Measurements from ENCODE around the gene MITF.

Gene MITF, protein sequence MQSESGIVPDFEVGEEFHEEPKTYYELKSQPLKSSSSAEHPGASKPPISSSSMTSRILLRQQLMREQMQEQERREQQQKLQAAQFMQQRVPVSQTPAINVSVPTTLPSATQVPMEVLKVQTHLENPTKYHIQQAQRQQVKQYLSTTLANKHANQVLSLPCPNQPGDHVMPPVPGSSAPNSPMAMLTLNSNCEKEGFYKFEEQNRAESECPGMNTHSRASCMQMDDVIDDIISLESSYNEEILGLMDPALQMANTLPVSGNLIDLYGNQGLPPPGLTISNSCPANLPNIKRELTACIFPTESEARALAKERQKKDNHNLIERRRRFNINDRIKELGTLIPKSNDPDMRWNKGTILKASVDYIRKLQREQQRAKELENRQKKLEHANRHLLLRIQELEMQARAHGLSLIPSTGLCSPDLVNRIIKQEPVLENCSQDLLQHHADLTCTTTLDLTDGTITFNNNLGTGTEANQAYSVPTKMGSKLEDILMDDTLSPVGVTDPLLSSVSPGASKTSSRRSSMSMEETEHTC

DNA sequence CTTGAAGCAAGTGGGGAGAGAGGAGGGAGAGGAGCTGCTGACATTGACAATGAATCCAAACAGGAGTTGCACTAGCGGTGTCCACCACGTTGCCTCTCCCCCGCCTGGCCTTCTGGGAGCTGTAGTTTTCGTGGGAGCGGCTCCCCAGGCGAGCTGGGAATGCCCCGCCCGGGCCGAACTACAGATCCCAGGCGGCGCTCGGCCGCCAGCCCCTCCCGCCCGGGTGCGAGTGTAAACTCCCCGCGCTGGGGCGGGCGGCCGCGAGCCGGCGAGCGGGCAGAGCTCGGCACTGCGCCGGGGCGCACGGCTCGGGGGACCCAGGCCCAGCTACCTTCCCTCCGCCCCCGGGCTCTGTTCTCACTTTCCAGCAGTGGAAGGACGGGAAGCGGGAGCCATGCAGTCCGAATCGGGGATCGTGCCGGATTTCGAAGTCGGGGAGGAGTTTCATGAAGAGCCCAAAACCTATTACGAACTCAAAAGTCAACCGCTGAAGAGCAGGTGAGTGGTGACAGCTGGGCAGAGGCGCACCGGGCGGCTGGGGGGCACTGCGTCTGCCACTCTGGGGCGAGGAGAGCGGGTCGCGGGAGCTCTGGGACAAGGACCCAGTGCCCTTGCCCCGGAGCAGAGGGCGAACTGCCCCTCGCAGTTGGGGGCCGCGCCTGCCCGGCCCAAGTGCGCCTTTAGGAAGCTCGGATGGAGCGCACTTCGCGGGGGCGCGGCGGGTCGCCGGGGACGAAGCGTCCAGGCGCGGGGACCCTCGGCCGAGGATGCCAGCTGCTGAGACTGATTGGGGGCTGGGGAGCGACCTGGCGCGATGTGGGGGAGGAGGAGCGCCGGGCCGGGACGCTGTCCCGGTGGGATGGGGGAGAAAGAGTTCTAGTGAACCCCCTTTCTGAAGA lies at the start of gene MITF:
MITF (plus strand) TSS at position 261 of the 899 bp plus-strand sequence; CDS start at position 395, 134 bp downstream.
- peak; percentile 63 for FAIRE-seq

DNA sequence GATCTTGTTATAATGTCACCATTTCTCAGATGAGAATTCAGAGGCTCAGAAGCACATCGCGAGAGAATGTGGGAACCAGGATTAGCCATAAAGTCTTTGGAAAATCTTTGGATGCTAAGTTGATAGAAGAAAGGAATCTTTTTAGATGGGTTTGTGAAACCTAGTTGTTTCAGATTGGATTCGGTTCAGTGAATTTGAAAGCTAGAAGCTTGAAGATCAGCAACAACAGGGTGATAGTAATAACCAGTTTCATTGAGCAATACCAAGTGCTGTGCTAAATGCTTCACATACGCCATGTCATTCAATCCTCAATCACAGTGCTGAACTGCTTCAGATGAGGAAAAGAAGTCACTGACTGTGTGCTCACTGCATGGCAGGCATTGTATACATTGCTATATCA lies 47.4 kb upstream of the MITF start:
- no peak for FAIRE-seq

DNA sequence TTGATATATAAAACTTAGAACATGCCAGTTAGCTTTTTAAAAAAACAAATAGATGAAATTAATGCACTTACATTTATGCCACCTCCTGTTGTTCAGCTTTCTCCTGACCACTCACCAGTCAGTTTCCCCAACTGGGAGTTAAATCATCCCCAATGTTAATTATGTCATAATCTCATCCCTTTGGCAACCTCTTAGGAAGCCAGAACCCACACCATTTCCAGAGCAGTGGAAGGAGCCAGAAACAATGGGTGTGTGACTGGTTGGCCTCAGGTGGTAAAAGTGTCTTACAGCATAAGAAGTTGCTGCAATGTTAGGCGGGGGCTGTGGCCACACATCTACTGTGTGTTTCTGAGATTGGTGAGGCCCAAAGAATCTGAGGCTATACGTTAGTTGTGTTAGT lies 46.5 kb upstream of the MITF start:
- FAIRE-seq: no peak

DNA sequence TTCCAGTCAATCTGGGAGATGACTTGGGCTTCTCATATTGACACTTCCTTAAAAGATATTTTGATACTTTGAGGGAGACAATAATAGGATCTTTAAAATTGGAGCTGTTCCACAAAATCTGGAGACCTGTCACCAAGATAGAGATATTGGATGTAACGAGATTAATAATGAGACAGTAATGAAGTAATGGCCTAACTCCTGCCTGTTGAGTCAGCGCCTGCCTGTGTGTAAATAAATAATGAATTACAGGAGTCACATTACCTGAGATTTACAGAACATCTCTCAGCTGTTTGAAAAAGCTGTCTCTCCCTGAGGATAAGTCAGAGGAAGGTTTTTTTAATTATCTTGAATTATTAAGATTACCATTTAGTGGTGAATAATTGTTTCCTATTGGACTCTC lies 43.8 kb upstream of the MITF start:
- FAIRE-seq: peak; percentile 28

DNA sequence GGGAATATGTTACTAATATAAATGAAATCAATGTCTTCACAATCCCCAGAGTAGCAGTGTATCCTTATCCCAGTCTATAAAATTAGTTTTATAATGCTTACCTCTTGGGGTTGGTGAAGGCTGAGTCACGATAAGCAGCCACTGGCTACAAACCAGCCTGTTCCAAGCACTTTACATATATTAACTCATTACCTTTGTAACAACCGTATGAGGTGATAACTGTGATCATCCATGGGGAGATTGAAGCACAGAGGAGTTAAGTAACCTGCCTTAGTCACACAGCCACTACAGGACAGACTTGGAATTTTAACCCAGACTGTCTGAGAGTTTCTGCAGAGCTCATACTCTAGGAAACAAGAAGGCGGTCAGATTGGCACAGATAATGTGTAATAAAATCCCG lies 43.3 kb upstream of the MITF start:
- FAIRE-seq: no peak

DNA sequence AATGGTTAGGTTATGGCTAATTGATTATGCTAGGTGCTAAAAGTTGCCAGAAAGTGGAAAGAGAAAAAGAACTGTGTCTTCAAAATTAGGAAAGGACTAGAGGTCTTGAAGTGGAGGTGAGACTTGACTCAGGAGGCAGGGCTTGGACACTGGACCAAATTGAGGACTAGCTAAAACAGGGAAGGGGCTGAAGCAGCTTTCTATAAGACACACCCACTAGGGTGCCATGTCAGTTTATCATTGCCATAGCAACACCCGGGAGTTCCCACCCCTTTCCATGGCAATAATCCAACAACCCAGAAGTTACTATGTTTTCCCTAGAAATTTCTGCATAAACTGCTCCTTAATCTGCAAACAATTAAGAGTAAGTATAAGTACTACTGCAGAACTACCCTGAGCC lies 42.9 kb upstream of the MITF start:
- FAIRE-seq: peak; percentile 58

DNA sequence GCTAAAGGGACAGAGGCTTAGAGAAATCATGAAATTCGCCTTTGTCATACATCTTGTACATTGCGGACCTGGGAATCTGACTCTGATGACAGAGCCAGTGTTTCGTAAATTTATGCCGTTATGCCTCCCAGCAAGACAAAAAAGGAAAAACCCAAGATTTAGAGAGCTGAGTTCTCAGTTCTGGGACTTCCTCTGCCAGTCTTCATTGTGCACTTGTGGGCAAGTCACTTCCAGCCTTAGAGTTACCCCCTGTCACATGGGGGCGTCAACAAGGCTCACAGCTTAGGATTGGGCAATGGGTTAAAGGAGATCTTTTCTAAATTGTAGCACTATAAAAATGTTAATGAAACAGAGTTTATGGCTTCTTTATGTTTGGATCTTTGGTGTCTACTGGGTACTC lies 41.9 kb upstream of the MITF start:
- no peak for FAIRE-seq

DNA sequence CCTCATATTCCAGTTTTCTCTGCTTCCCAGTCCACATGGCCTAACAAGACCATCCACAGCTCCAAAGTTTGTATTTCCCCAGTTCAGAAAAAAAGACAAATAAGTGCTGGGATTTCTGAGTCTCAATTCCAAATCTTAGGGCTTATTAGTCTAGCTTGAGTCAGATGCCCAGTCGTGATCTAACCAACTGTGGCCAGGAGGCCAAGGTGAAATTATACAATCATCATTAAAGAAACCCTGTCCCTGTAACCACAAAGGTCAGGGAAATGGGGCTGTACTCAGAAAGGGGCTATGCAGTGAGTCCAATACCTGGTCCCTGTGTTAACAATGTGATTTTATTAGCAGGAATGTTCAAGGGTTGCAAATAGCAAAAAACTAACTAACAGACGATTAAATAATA lies 40.5 kb upstream of the MITF start:
- FAIRE-seq: no peak

DNA sequence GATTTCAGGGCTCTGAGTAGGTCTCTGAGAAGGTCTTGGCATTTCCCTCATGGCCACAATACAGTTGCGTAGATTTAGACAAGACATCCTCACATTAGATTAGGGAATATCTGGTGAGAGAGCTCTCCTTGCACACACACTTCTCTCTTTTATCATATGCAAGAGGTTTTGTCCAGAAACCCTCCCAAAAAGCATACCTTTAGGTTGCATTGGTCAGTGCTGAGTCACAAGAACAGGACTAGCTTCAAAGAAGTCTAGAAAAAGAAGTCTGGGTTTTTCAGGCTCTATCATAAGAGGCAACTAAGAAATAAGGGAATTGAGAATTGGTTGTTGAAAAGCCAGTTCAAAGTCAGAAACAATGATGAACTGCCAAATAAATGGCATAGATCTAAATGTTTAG lies 40.1 kb upstream of the MITF start:
- no peak for FAIRE-seq

DNA sequence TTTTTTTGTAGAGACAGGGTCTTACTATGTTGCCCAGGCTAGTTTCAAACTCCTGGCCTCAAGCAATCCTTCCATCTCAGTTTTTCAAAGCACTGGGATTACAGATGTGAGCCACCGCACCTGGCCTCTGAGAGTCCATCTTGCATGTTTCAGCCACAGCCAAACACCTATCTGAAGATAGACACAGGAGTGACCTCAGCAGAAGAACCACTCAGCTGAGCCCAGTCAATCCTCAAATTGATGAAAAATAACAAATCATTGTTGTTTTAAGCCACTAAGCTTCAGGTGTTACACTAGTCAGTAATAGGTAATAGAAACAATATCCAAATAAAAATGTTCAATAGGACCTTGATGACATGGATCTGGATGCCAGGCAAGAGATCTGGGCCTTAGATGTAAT lies 38.3 kb upstream of the MITF start:
- FAIRE-seq: no peak

DNA sequence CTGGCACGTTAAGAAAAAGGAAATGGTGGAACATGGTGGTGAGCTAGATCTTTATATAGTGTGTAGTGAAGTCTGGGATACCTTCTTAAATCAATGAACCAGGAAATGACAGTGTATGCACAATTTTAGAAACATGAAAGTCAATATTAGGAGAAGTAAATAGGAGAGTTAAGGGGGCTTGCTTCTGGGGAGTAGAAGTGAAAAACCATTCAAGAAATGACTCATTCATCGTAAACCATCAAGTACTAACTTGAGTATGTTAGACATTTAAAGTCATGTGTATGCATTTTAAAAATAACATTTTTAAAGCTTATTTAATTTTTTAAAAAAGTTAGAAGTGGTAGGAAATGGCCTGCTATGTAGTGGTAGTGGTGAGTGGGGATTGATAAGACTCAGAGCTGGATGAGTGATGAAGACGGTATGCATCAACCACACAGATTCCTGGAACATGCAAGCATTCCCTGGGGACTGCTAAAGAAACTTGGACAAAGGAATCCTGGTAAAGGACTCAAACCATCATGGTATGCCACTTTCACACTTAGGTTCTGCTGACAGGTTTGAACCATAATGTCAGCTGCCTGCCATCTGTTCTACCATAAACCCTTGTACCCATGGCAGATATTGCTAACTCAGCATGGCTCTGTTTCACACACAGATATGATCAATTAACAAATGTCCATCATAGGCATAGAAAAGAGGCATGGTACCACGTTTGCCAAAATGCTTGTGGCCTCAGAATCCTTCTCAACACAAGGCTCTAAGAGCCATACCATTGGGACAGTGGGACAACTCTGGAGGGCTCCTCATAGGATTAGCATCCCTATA lies 28.9 kb upstream of the MITF start:
- FAIRE-seq: no peak

DNA sequence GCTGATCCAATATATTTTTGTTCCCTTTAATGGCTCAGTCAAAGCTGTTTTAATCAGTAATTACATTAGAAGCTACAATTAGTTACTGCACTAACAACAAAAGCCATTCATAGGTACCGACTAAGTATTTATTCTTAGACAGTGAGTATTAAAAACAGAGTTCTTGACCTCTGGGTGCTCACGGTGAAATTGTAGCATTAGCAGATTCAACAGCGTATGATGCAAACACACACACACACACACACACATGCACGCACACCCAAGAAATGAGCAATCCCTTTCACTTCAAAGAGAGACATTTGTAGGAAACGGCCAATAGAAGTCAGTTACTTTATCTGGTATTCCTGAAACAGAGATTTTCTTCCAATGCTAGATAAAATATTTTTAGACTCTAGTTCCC lies 27.0 kb upstream of the MITF start:
- no peak for FAIRE-seq

DNA sequence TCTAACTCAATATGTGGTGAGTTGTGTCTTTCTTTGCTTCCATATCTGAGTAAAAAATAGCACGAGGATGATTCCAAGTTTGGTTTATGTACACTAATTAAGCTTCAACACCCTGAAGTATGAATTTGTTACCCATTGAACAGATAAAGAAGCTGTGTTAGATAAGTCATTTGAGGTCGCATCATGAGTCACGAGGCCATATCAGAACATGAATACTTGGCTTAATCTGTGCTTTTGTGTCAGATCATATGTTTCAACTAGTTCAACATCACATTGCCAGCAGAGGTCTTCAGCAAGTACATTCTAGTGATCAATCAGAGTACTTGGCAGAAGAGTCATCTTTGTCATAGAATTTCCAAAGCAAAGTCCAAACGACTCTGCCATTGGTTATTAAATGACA lies 26.3 kb upstream of the MITF start:
- no peak for FAIRE-seq

DNA sequence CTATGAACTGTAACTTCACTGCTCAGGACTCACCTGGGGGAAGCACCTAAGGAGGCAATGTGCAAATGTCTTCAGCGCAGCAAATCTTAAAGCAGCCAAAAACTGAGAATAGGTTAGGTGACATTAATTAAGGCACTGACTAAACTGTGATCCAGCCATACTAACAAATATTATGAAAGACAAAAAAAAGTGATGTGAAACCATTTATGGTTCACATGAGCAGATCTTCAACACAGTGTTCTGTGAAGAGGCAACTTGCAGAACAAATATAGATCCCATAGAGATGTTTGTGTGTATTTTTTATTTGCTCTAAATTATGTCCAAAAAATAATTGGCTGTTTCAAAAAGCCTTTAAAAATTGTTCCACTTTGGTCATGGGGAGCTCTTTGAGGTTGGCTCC lies 24.1 kb upstream of the MITF start:
- no peak for FAIRE-seq

DNA sequence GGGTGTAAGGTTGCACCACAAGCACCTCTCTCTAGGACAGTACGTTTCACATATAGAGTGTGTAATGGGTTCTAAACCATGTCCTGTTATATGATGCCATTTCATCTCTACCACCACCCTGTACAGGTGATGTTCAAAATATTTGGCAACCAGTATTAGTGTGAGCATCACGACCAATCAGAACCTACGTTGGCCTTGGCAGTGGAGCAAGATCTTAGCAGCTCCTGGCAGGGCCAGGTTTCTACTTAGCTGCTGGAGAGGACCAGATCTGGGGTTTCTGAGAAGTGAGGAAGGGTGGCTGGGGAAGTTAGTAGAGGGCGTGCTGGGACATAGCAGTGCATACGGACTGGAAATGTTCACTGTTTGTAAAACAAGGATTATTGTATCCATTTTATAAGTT lies 23.1 kb upstream of the MITF start:
- FAIRE-seq: no peak

DNA sequence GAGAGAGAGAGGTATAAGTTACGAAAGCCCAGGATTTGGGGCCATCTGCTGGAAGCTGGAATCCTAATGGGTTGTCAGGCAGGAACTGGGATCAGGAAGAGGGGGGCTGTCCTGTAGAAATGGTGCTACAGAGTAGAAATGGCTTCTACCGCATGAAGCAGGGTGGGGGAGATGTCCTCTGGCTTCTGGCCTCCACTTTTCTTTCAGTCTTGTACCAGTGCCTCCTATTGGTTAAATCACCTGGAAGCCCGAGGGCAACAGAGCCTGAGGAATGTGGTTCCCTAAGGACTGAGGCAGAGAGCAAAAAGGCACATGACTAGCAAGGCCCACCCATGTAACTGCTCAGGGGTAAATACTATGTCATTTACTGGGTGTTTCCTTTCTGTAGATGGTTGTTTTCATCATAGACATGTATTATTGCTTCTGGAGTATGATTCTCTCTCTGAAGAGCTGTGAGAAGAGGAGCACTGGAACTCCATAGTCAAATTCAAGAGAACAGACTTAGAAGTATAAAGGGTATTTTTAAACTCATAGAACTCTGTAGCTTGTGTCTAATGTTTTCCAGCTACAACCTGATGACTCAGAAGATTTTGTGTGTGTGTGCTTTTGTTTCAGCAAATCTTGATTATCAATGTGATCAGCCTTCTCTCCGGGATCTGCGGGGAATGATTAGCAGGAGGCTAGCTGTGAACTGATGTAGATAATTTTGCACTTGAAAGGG lies 20.2 kb upstream of the MITF start:
- FAIRE-seq: no peak

DNA sequence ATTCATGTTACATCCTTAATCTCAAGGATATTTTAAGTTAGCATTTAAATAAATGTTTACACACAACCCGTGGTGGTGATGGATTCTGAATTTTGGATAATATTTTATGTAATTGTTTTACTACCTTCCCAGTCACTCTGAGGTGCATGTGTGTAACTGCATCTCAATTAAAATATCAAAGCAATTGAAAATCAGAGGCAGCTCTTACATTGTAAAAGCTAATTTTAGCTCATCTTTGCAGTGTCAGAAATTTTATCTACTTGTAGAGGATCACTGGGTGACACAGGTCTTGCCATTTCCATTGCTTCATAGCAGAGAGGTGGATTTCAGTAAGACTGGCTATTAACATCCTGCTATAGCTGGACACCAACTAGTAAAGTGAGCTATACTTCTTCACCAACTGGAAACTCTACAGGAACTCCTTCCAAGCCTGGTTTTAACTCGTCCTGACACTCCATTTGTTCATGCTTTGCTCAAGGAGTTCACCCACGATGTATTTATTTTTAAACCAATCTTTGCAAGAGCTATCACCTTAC lies 19.6 kb upstream of the MITF start:
- FAIRE-seq: no peak

DNA sequence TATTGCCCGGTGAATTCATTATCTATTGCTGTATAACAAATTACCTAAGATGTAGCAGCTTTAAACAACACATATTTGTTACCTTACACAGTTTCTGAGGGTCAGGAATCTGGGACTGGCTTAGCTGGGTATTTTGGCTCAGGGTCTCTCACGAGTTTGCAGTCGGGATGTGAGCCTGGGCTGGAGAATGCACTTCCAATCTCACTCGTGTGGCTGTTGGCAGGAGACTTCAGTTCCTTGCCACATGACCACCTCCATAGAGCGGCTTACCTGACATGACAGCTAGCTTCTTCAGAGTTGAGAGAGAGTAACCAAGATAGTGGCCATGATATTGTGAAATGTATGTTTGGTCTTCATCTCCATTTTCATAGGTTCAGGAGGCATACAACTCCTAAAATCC lies 18.4 kb upstream of the MITF start:
- no peak for FAIRE-seq

DNA sequence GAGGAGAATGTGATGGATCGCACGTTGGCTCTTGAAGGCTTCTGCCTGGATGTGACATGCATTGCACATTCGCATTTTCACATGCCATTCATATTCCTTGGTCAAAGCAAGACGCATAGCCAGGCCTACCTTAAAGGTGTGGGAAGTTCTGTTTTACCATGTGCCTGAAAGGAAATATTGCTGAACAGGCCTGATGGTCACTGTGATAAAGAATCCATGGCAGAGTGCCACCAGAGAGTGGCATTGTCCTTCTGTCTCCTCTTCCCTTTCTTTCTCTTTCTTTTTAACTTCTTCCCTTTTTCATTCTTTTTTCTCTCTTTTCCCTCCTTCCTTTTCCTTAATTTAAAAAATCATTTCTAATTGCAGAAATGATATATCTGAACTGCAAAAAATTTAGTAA lies 15.9 kb upstream of the MITF start:
- no peak for FAIRE-seq

DNA sequence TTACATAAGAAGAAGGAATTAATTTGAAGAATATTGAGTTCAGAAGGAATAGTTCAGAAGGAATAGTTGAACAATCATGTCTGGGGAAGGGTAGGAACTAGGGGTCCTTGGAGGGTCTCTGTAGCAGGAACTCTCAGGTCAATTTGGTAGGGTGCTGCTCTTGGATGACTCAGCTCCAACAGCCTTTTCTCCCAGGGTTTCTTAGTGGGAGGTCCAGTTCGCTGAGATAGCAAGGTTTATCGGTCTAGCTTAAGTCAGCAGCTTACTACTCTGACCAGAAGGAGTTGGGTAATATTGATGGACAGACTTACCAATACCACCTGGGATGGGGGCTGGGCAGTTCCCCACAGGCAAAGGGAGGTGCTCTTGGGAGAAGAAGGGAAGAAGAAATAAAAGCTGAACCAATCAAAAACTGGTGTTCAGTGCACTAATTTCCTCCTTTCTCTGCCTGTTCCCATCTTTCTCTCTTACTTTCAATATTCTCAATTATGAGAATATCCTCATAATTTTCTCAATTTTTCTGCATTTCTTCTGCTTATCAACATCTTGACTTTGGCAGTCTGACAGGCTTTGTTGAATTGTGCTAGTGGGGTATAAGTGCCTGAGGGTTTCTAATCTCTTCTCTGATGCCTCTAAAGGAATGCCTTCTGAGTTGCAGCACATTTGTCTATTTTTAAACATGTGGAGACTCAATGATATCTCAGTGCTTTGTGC lies 14.4 kb upstream of the MITF start:
- FAIRE-seq: no peak

DNA sequence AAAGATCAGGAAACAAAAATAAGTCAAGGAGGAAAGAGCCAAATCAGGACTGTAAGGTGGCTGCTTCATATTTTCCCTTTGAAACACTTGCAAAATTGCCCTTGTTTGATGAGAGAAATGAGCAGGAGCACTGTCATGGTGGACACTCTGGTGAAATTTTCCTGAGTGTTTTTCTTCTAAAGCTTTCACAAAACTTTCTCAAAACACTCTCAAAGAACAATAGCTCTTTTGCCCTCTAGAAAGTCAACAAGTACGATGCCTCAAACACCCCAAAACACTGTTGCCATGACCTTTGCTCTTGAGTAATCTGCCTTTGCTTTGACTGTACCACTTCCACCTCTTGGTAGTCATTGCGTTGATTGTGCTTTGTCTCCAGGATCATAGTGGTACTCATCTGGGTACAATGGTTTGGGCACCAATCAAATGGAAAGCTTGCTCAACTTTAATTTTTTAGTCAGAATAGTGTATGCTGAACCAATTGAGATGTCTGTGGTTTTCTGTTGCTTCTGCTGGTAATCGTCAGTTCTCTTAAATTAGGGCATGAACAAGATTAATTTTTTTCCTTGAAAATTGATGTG lies 13.2 kb upstream of the MITF start:
- FAIRE-seq: no peak

Measured in G401.6 (cell line).